Ecto neural progenitor cell (in vitro differentiated cells): Measurements from ENCODE around the gene MAX.

ENCODE experiments used
- DNase-seq: peaks from one replicate; pipeline ENCODE4 v3.0.0-alpha.2; 2018; ENCODE audit warnings: low spot score

MAX gene

GRCh38 chr14:65102441-65103149 is at the start of gene MAX:
TSS of gene MAX (minus strand) at chr14:65102517. CDS start at chr14:65102339, 178 bp downstream.
- peak; percentile 98 for DNase-seq

- no peak for DNase-seq
These were observed 49.3 kb upstream of the MAX start for GRCh38 chr14:65151609-65151956.

- no peak for DNase-seq
These were observed 48.7 kb upstream of the MAX start for GRCh38 chr14:65150898-65151608.

- no peak for DNase-seq
These were observed 46.8 kb upstream of the MAX start for GRCh38 chr14:65149116-65149515.

GRCh38 chr14:65144170-65144569 is 41.9 kb upstream of the MAX start:
- DNase-seq, result no peak

- DNase-seq, result no peak
These were observed 40.8 kb upstream of the MAX start for GRCh38 chr14:65142914-65143625.

GRCh38 chr14:65142429-65142828 is 40.1 kb upstream of the MAX start:
- DNase-seq, result no peak

GRCh38 chr14:65141523-65141922 is 39.2 kb upstream of the MAX start:
- DNase-seq, result no peak

GRCh38 chr14:65137648-65138307 is 35.5 kb upstream of the MAX start:
- DNase-seq, result no peak

GRCh38 chr14:65134651-65135579 is 32.6 kb upstream of the MAX start:
- DNase-seq, result no peak

- DNase-seq, result no peak
These were observed 30.5 kb upstream of the MAX start for GRCh38 chr14:65132855-65133254.

GRCh38 chr14:65131301-65131701 is 29.0 kb upstream of the MAX start:
- DNase-seq, result no peak

GRCh38 chr14:65128096-65128495 is 25.8 kb upstream of the MAX start:
- no peak for DNase-seq

GRCh38 chr14:65117769-65118745 is 15.7 kb upstream of the MAX start:
- no peak for DNase-seq

- DNase-seq, result no peak
These were observed 13.3 kb upstream of the MAX start for GRCh38 chr14:65115615-65116014.

- no peak for DNase-seq
These were observed 8.2 kb upstream of the MAX start for GRCh38 chr14:65110525-65110924.

- DNase-seq, result no peak
These were observed 7.0 kb upstream of the MAX start for GRCh38 chr14:65109357-65109756.

GRCh38 chr14:65107200-65107599 is 4.9 kb upstream of the MAX start:
- no peak for DNase-seq

- no peak for DNase-seq
These were observed 4.4 kb upstream of the MAX start for GRCh38 chr14:65106736-65107135.

GRCh38 chr14:65106316-65106715 is 4.0 kb upstream of the MAX start:
- DNase-seq, result no peak
